Effector memory CD4-positive, alpha-beta T cell (primary cell): ENCODE measurements around the gene NKX6-2.
"Not testable (repeated sequence)": the region's sequence is repeated elsewhere in the genome, so short reads cannot be mapped to it uniquely, and the experiment has no call there.

Experiments used
- DNase-seq, 3 donors: peaks; one replicate each; pipeline ENCODE4 v3.0.0-alpha.2; 2020
- H3K27ac ChIP-seq: 2 replicates; pipeline ENCODE4 v1.7.0; 2013; ENCODE audit warnings: mild to moderate bottlenecking, low read length, moderate library complexity; ENCODE audit not compliant: insufficient read depth, poor library complexity, severe bottlenecking
- H3K27me3 ChIP-seq: replicated peaks from 2 replicates; pipeline ENCODE4 v1.7.0; 2013; ENCODE audit warnings: mild to moderate bottlenecking, low read length; ENCODE audit not compliant: insufficient read depth, control insufficient read depth, poor library complexity, severe bottlenecking
- H3K36me3 ChIP-seq: 2 replicates; pipeline ENCODE4 v1.7.0; 2013; ENCODE audit warnings: mild to moderate bottlenecking, low read length, moderate library complexity; ENCODE audit not compliant: control insufficient read depth, insufficient read depth
- H3K4me1 ChIP-seq: 2 replicates; pipeline ENCODE4 v1.7.0; 2013; ENCODE audit warnings: low read length, mild to moderate bottlenecking; ENCODE audit not compliant: control insufficient read depth, insufficient read depth, poor library complexity, severe bottlenecking
- H3K4me3 ChIP-seq: 2 replicates; pipeline ENCODE4 v1.7.0; 2013; ENCODE audit warnings: low read length, low read depth, mild to moderate bottlenecking; ENCODE audit not compliant: insufficient read depth, poor library complexity, severe bottlenecking
- H3K9me3 ChIP-seq: 2 replicates; pipeline ENCODE4 v1.7.0; 2013; ENCODE audit warnings: mild to moderate bottlenecking, low read length, moderate library complexity; ENCODE audit not compliant: control insufficient read depth

Gene NKX6-2

GRCh38 chr10:132779549-132780294 is 6.2 kb downstream of the NKX6-2 start:
- DNase-seq: no peak
- Histone ChIP-seq H3K4me1 (no peaks in the 10 kb centered on the region), H3K36me3 (peaks cover 15% of the 10 kb centered on the region), H3K27ac (no peak overlapping the region), H3K27me3 (peaks cover 9% of the 10 kb centered on the region), H3K9me3 (no peaks in the 10 kb centered on the region), H3K4me3 (no peak overlapping the region)

- Histone ChIP-seq H3K4me1 (no peaks in the 10 kb centered on the region), H3K27me3 (no peaks in the 10 kb centered on the region), H3K36me3 (peaks cover 15% of the 10 kb centered on the region), H3K27ac (no peak overlapping the region), H3K4me3 (no peak overlapping the region), H3K9me3 (no peaks in the 10 kb centered on the region)
- DNase-seq: no peak
Observed at GRCh38 chr10:132777441-132777840, 8.5 kb downstream of the NKX6-2 start.

- no peak overlapping the region for H3K4me3 ChIP-seq
- H3K4me1 ChIP-seq: no peaks in the 10 kb centered on the region
- H3K9me3 ChIP-seq: no peaks in the 10 kb centered on the region
- H3K27ac ChIP-seq: no peak overlapping the region
- peaks cover 15% of the 10 kb centered on the region for H3K36me3 ChIP-seq
- DNase-seq: no peak
- H3K27me3 ChIP-seq: no peaks in the 10 kb centered on the region
Observed at GRCh38 chr10:132776821-132777220, 9.1 kb downstream of the NKX6-2 start.

GRCh38 chr10:132776186-132776585 is 9.8 kb downstream of the NKX6-2 start:
- no peak for DNase-seq
- H3K9me3 ChIP-seq: no peaks in the 10 kb centered on the region
- no peak overlapping the region for H3K4me3 ChIP-seq
- peaks cover 15% of the 10 kb centered on the region for H3K36me3 ChIP-seq
- H3K4me1 ChIP-seq: no peaks in the 10 kb centered on the region
- H3K27me3 ChIP-seq: no peaks in the 10 kb centered on the region
- no peak overlapping the region for H3K27ac ChIP-seq

- DNase-seq: no peak
- no peaks in the 10 kb centered on the region for H3K9me3 ChIP-seq
- H3K4me1 ChIP-seq: no peaks in the 10 kb centered on the region
- H3K27me3 ChIP-seq: no peaks in the 10 kb centered on the region
- no peak overlapping the region for H3K4me3 ChIP-seq
- H3K27ac ChIP-seq: no peak overlapping the region
- peaks cover 15% of the 10 kb centered on the region for H3K36me3 ChIP-seq
Observed at GRCh38 chr10:132774902-132775863, 10.8 kb downstream of the NKX6-2 start.

GRCh38 chr10:132774181-132774901 is 11.6 kb downstream of the NKX6-2 start:
- H3K36me3 ChIP-seq: peaks cover 12% of the 10 kb centered on the region
- no peak overlapping the region for H3K4me3 ChIP-seq
- no peaks in the 10 kb centered on the region for H3K27me3 ChIP-seq

GRCh38 chr10:132772816-132773215 is 13.1 kb downstream of the NKX6-2 start:
- H3K4me1 ChIP-seq, H3K27ac ChIP-seq, DNase-seq, H3K36me3 ChIP-seq, H3K27me3 ChIP-seq, H3K4me3 ChIP-seq, H3K9me3 ChIP-seq: not testable (repeated sequence)

More at GRCh38 chr10:132774181-132774901, 11.6 kb downstream of the NKX6-2 start:
- no peaks in the 10 kb centered on the region for H3K4me1 ChIP-seq
- H3K27ac ChIP-seq: no peak overlapping the region
- H3K9me3 ChIP-seq: no peaks in the 10 kb centered on the region
- no peak for DNase-seq

- DNase-seq: no peak
- Histone ChIP-seq H3K27me3 (no peaks in the 10 kb centered on the region), H3K36me3 (peaks cover 5% of the 10 kb centered on the region), H3K9me3 (no peaks in the 10 kb centered on the region), H3K4me1 (no peaks in the 10 kb centered on the region), H3K27ac (no peak overlapping the region), H3K4me3 (no peak overlapping the region)
Observed at GRCh38 chr10:132770061-132771021, 15.6 kb downstream of the NKX6-2 start.
